Stimulated activated naive B cell treated with anti-CD40 and anti-IgM and Interleukin-4, amounts not matched to agents 10 μg/mL and 1 μg/mL and 100 μg/mL, for 72 hours (primary cell): ENCODE data around the gene ATP5ME.

Experiments used
- ATAC-seq, 2 donors: fragments of 150-1000 bp; cut with Tn5 transposase; replicated peaks; 2 replicates each; pipeline ENCODE4 v1.10.0; 2021; ENCODE audit warnings: moderate library complexity in 1 of 2
- DNase-seq: peaks from one replicate; pipeline ENCODE4 v3.0.0; 2021
- H3K27ac Mint-ChIP-seq: one replicate; pipeline ENCODE4 v1.8.0; 2022; ENCODE audit warnings: mild to moderate bottlenecking, mixed read lengths
- H3K27me3 Mint-ChIP-seq, 2 donors: one replicate each; pipeline ENCODE4 v1.8.0; 2022; ENCODE audit warnings: mixed read lengths in 2 of 2
- H3K36me3 Mint-ChIP-seq, 2 donors: one replicate each; pipeline ENCODE4 v1.8.0; 2022; ENCODE audit warnings: mixed read lengths in 2 of 2, mild to moderate bottlenecking in 1 of 2
- H3K4me1 Mint-ChIP-seq, 2 donors: one replicate each; pipeline ENCODE4 v1.8.0; 2022; ENCODE audit warnings: mixed read lengths in 2 of 2, mild to moderate bottlenecking in 1 of 2
- H3K4me3 Mint-ChIP-seq, 2 donors: one replicate each; pipeline ENCODE4 v1.8.0; 2022; ENCODE audit warnings: mild to moderate bottlenecking in 2 of 2, mixed read lengths in 2 of 2, moderate library complexity in 1 of 2
- H3K9me3 Mint-ChIP-seq, 2 donors: one replicate each; pipeline ENCODE4 v1.8.0; 2022; ENCODE audit warnings: mixed read lengths in 2 of 2, mild to moderate bottlenecking in 1 of 2

Gene ATP5ME

GRCh38 chr4:627347-628125 lies 46.5 kb downstream of the ATP5ME start:
- Mint-ChIP-seq H3K4me1 (no peaks in the 10 kb centered on the region), H3K27ac (no peak overlapping the region), H3K9me3 (peaks cover 12 to 15% of the 10 kb centered on the region in 2 donors), H3K36me3 (peaks cover 0 to 1% of the 10 kb centered on the region in 2 donors), H3K27me3 (peaks cover 20 to 29% of the 10 kb centered on the region in 2 donors), H3K4me3 (no peak overlapping the region)
- no peak for ATAC-seq
- no peak for DNase-seq

- H3K4me3 Mint-ChIP-seq = no peak overlapping the region
- H3K4me1 Mint-ChIP-seq = no peaks in the 10 kb centered on the region
- DNase-seq (no peak), ATAC-seq (no peak)
- H3K27ac Mint-ChIP-seq = no peak overlapping the region
- peaks cover 6 to 7% of the 10 kb centered on the region in 2 donors for H3K9me3 Mint-ChIP-seq
- no peaks in the 10 kb centered on the region for H3K36me3 Mint-ChIP-seq
- peaks cover 23 to 35% of the 10 kb centered on the region in 2 donors for H3K27me3 Mint-ChIP-seq
These were observed 47.6 kb downstream of the ATP5ME start for GRCh38 chr4:626201-627091.

- Mint-ChIP-seq H3K36me3 (no peaks in the 10 kb centered on the region), H3K27me3 (peaks cover 30 to 35% of the 10 kb centered on the region in 2 donors), H3K27ac (no peak overlapping the region), H3K4me1 (no peaks in the 10 kb centered on the region), H3K4me3 (no peak overlapping the region), H3K9me3 (no peaks in the 10 kb centered on the region)
- no peak for ATAC-seq
- DNase-seq = no peak
These were observed 48.4 kb downstream of the ATP5ME start for GRCh38 chr4:625631-626161.

- Mint-ChIP-seq H3K4me1 (no peaks in the 10 kb centered on the region), H3K36me3 (no peaks in the 10 kb centered on the region), H3K27me3 (peaks cover 29 to 40% of the 10 kb centered on the region in 2 donors), H3K9me3 (no peaks in the 10 kb centered on the region), H3K4me3 (no peak within 1 kb of the TSS), H3K27ac (no peak within 1 kb of the TSS)
- no peak for ATAC-seq
- no peak for DNase-seq
These were observed 49.1 kb downstream of the ATP5ME start, which contains the start of gene PDE6B for GRCh38 chr4:624705-625590. TSS of gene PDE6B (plus strand) at chr4:625573. CDS start at chr4:625627, 54 bp downstream.

GRCh38 chr4:623914-624566 lies 50.0 kb downstream of the ATP5ME start:
- H3K4me3 Mint-ChIP-seq = no peak overlapping the region
- no peaks in the 10 kb centered on the region for H3K9me3 Mint-ChIP-seq
- H3K36me3 Mint-ChIP-seq = no peaks in the 10 kb centered on the region
- no peaks in the 10 kb centered on the region for H3K4me1 Mint-ChIP-seq
- DNase-seq (no peak), ATAC-seq (no peak)
- no peak overlapping the region for H3K27ac Mint-ChIP-seq
- peaks cover 25 to 37% of the 10 kb centered on the region in 2 donors for H3K27me3 Mint-ChIP-seq

- H3K4me1 Mint-ChIP-seq = no peaks in the 10 kb centered on the region
- H3K4me3 Mint-ChIP-seq = no peak overlapping the region
- DNase-seq (no peak), ATAC-seq (no peak)
- H3K9me3 Mint-ChIP-seq = no peaks in the 10 kb centered on the region
- H3K36me3 Mint-ChIP-seq = no peaks in the 10 kb centered on the region
- H3K27ac Mint-ChIP-seq = no peak overlapping the region
- H3K27me3 Mint-ChIP-seq = peaks cover 26 to 37% of the 10 kb centered on the region in 2 donors
These were observed 50.8 kb downstream of the ATP5ME start for GRCh38 chr4:622996-623913.
